Measurements from ENCODE around the gene USP12.

Gene USP12

GRCh38 chr13:27189192-27189591 is 17.6 kb upstream of the USP12 start:
- POLR2A ChIA-PET = no interaction called here
- CTCF ChIA-PET = no interaction called here
- no peak for DNase-seq (ENCODE audit: extremely low spot score)
- TF ChIP-seq SUZ12 (IDR thresholded peaks at IDR 0.05) = no peak
- no peak for TF ChIP-seq NFRKB (IDR thresholded peaks at IDR 0.05)
- TF ChIP-seq FOXA1 (IDR thresholded peaks at IDR 0.05) = no peak
- TF ChIP-seq ARNT (IDR thresholded peaks at IDR 0.05) = no peak
- TF ChIP-seq LEF1 (IDR thresholded peaks at IDR 0.05; ENCODE audit: borderline replicate concordance) = no peak
- TF ChIP-seq ELF4 (IDR thresholded peaks at IDR 0.05) = no peak
- TF ChIP-seq CTBP1 (IDR thresholded peaks at IDR 0.05; ENCODE audit: borderline replicate concordance) = no peak

GRCh38 chr13:27188239-27188638 is 16.6 kb upstream of the USP12 start:
- ChIA-PET CTCF (no interaction called here), POLR2A (no interaction called here)
- DNase-seq (ENCODE audit: extremely low spot score) = no peak
- TF ChIP-seq L3MBTL2 (conservative IDR thresholded peaks at IDR 0.05) = no peak
- no peak for TF ChIP-seq ELF4 (IDR thresholded peaks at IDR 0.05)
- no peak for TF ChIP-seq FOXM1 (IDR thresholded peaks at IDR 0.05; ENCODE audit: borderline replicate concordance)
- TF ChIP-seq CTBP1 (IDR thresholded peaks at IDR 0.05; ENCODE audit: borderline replicate concordance) = no peak
- TF ChIP-seq FOXK2 (IDR thresholded peaks at IDR 0.05) = no peak
- TF ChIP-seq SP1 (IDR thresholded peaks at IDR 0.05) = no peak
- no peak for TF ChIP-seq LEF1 (IDR thresholded peaks at IDR 0.05; ENCODE audit: borderline replicate concordance)
- TF ChIP-seq ZNF384 (IDR thresholded peaks at IDR 0.05) = no peak
- TF ChIP-seq FOXA1 (IDR thresholded peaks at IDR 0.05) = no peak
- TF ChIP-seq HDGF (IDR thresholded peaks at IDR 0.05; ENCODE audit: borderline replicate concordance) = no peak
- no peak for TF ChIP-seq TARDBP (IDR thresholded peaks at IDR 0.05)
- no peak for TF ChIP-seq SUZ12 (IDR thresholded peaks at IDR 0.05)
- TF ChIP-seq BHLHE40 (IDR thresholded peaks at IDR 0.05; ENCODE audit: borderline replicate concordance) = no peak
- no peak for TF ChIP-seq ARNT (IDR thresholded peaks at IDR 0.05)

GRCh38 chr13:27186295-27186694 is 14.7 kb upstream of the USP12 start:
- CTCF ChIA-PET = no interaction called here
- POLR2A ChIA-PET = no interaction called here
- TF ChIP-seq FOXA1 (IDR thresholded peaks at IDR 0.05) (no peak), PKNOX1 (IDR thresholded peaks at IDR 0.05) (no peak), FOXM1 (IDR thresholded peaks at IDR 0.05; ENCODE audit: borderline replicate concordance) (no peak), ARNT (IDR thresholded peaks at IDR 0.05) (no peak), FOXK2 (IDR thresholded peaks at IDR 0.05) (no peak), ZNF384 (IDR thresholded peaks at IDR 0.05) (no peak), HDGF (IDR thresholded peaks at IDR 0.05; ENCODE audit: borderline replicate concordance) (no peak), CTBP1 (IDR thresholded peaks at IDR 0.05; ENCODE audit: borderline replicate concordance) (no peak), TARDBP (IDR thresholded peaks at IDR 0.05) (no peak), BHLHE40 (IDR thresholded peaks at IDR 0.05; ENCODE audit: borderline replicate concordance) (no peak), SP1 (IDR thresholded peaks at IDR 0.05) (no peak), ELF4 (IDR thresholded peaks at IDR 0.05) (no peak), L3MBTL2 (conservative IDR thresholded peaks at IDR 0.05) (no peak), LEF1 (IDR thresholded peaks at IDR 0.05; ENCODE audit: borderline replicate concordance) (no peak), SUZ12 (IDR thresholded peaks at IDR 0.05) (no peak), NFRKB (IDR thresholded peaks at IDR 0.05) (no peak)
- DNase-seq (ENCODE audit: extremely low spot score) = no peak

- ChIA-PET CTCF (interaction anchor here (1.6 kb wide), 1 partner anchor 9 kb away, joined by 4 read pairs; no protein-coding TSS in a partner anchor), POLR2A (interaction anchor here (0.9 to 1.8 kb wide), 2 partner anchors 13 to 154 kb away, joined by 3 to 5 read pairs; no protein-coding TSS in a partner anchor)
- DNase-seq (ENCODE audit: extremely low spot score) = no peak
- TF ChIP-seq ELF4 (IDR thresholded peaks at IDR 0.05) = no peak
- TF ChIP-seq ARNT (IDR thresholded peaks at IDR 0.05) = no peak
- TF ChIP-seq L3MBTL2 (conservative IDR thresholded peaks at IDR 0.05) = no peak
- no peak for TF ChIP-seq FOXK2 (IDR thresholded peaks at IDR 0.05)
- TF ChIP-seq SP1 (IDR thresholded peaks at IDR 0.05) = no peak
- TF ChIP-seq HDGF (IDR thresholded peaks at IDR 0.05; ENCODE audit: borderline replicate concordance) = no peak
- TF ChIP-seq BHLHE40 (IDR thresholded peaks at IDR 0.05; ENCODE audit: borderline replicate concordance) = no peak
- no peak for TF ChIP-seq PKNOX1 (IDR thresholded peaks at IDR 0.05)
- TF ChIP-seq ZNF384 (IDR thresholded peaks at IDR 0.05) = no peak
- TF ChIP-seq CTBP1 (IDR thresholded peaks at IDR 0.05; ENCODE audit: borderline replicate concordance) = no peak
Measured at GRCh38 chr13:27183561-27184147, 12.0 kb upstream of the USP12 start.

GRCh38 chr13:27182844-27183497 is 11.4 kb upstream of the USP12 start:
- ChIA-PET CTCF (interaction anchor here (1.6 kb wide), 1 partner anchor 10 kb away, joined by 4 read pairs; no protein-coding TSS in a partner anchor), POLR2A (interaction anchor here (0.9 to 1.8 kb wide), 2 partner anchors 13 to 154 kb away, joined by 3 to 5 read pairs; no protein-coding TSS in a partner anchor)
- TF ChIP-seq FOXA1 (IDR thresholded peaks at IDR 0.05) = no peak
- TF ChIP-seq FOXM1 (IDR thresholded peaks at IDR 0.05; ENCODE audit: borderline replicate concordance) = no peak
- no peak for TF ChIP-seq SUZ12 (IDR thresholded peaks at IDR 0.05)
- TF ChIP-seq LEF1 (IDR thresholded peaks at IDR 0.05; ENCODE audit: borderline replicate concordance) = no peak
- no peak for DNase-seq (ENCODE audit: extremely low spot score)

GRCh38 chr13:27182054-27182453 is 10.4 kb upstream of the USP12 start:
- ChIA-PET POLR2A (no interaction called here), CTCF (no interaction called here)
- DNase-seq (ENCODE audit: extremely low spot score) = no peak
- TF ChIP-seq FOXM1 (IDR thresholded peaks at IDR 0.05; ENCODE audit: borderline replicate concordance) = no peak
- TF ChIP-seq FOXK2 (IDR thresholded peaks at IDR 0.05) = no peak
- no peak for TF ChIP-seq SP1 (IDR thresholded peaks at IDR 0.05)
- TF ChIP-seq ARNT (IDR thresholded peaks at IDR 0.05) = no peak
- no peak for TF ChIP-seq FOXA1 (IDR thresholded peaks at IDR 0.05)
- TF ChIP-seq HDGF (IDR thresholded peaks at IDR 0.05; ENCODE audit: borderline replicate concordance) = no peak
- TF ChIP-seq PKNOX1 (IDR thresholded peaks at IDR 0.05) = no peak
- TF ChIP-seq SUZ12 (IDR thresholded peaks at IDR 0.05) = no peak
- no peak for TF ChIP-seq ELF4 (IDR thresholded peaks at IDR 0.05)
- no peak for TF ChIP-seq TARDBP (IDR thresholded peaks at IDR 0.05)
- no peak for TF ChIP-seq CTBP1 (IDR thresholded peaks at IDR 0.05; ENCODE audit: borderline replicate concordance)
- TF ChIP-seq LEF1 (IDR thresholded peaks at IDR 0.05; ENCODE audit: borderline replicate concordance) = no peak
- no peak for TF ChIP-seq NFRKB (IDR thresholded peaks at IDR 0.05)

Data from HEK293T (cell line).